ENCODE data around the gene SV2A.
"Not testable (repeated sequence)": the region's sequence is repeated elsewhere in the genome, so short reads cannot be mapped to it uniquely, and the experiment has no call there.

Gene SV2A

DNA sequence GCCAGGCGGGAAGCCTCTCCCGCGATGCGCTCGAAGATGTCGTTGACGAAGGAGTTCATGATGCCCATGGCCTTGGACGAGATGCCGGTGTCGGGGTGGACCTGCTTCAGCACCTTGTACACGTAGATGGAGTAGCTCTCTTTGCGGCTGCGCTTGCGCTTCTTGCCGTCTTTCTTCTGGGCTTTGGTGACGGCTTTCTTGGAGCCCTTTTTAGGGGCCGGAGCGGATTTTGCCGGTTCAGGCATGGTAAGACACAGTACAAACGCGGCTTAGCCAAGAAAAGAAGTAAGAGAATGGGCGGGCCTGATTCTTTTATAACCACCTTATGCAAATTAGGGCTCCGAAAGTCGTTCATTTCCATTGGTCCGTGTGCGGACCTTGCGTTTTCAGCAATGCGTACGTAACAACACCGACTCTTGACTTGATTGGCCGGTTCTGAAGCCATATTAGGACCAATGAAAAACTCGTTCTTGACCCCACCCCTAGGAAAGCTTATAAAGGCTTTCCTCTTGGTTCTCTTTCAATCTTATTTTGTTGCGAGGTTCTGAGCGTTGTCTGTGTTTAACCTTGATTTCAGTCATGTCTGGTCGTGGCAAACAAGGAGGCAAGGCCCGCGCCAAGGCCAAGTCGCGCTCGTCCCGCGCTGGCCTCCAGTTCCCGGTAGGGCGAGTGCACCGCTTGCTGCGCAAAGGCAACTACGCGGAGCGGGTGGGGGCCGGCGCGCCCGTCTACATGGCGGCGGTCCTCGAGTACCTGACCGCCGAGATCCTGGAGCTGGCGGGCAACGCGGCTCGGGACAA lies 31.0 kb downstream of the SV2A start:
- peak; percentile 99 for DNase-seq (ENCODE audit: low read depth)

DNA sequence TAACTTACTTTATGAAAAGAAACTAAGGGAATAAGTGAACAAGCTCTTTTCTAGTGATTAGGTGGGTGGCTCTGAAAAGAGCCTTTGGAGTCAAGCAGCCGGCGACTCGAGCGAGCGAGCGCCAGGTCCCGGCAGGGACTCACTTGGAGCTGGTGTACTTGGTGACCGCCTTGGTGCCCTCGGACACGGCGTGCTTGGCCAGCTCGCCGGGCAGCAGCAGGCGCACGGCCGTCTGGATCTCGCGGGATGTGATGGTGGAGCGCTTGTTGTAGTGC lies 31.6 kb downstream of the SV2A start:
- not testable (repeated sequence) for DNase-seq (ENCODE audit: low read depth)

DNA sequence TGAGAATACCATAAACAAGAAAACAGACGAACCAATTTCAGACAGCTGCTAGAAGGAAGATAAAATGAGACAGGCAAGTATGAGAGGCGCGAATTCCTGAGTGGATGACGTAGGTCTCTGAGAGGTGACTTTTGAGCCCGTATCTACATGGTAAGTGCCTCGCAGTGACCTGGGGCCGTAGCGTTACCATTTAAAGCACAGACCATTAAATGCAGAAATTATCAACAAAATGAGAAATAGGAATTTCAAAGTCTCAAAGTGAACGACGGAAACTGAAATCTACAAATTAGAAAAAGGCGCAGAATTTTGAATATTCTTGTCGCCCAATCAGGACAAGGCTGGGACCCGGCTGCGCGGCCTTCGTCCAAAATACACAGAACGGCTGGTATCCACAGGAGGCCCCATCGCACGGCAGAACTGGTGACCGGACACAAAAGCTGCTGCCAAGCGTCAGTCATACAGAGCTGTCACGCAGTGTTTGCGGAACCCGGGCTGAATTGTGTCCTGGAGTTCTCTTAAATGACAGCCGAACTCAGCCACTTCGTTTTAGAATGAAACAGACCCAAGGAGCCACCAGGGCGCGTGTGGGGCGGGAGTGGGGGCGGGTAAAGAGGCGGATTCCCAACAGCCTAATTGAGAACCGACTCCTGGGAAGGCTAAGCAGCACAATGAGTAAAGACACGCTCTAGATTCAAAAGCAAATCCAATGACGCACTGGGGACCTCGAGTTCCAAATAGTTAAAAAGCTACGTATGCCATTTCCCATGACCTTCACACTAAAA lies 32.1 kb downstream of the SV2A start:
- DNase-seq (ENCODE audit: low read depth), result peak; percentile 69

DNA sequence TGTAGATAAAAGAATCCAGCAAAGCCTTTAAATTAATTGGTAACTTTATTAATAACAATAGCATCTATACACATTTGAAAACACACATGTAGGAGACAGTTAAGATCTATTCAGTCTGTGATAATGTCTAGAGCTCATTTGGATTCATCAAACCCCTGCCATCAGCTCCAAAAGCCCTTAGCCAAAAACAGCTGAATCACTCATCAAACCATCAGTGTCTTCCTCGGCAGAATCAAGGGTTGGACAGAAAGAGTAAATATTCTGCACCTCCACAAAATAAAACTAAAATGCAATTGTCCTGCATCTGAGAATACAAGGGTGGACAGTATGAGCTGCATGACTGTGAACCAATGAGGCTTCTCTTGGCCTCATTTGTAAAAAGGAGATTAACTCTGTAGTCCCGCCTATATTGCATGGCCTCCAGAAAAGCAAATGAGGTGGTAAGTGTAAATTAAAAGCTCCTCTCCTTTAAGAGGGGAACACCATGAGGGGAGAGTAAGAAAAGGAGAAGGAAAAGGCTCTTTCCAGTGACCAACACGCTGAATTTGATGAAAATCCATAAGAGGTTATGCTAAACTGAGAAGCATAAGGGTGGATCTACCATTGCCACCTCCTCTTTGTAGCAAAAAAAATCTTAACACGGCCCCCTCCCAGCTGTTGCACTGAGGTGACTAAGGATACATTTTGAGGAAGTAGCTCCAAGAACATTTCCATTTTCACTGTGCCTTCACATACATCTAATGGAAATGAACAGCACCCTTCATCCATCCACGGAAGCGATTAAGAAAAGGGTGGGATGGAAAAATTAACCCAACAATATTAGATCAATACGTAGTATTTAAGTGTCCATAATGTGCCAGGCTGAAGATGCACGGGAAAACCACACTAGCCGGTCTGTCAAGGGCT lies 33.0 kb downstream of the SV2A start:
- DNase-seq (ENCODE audit: low read depth), result no peak

DNA sequence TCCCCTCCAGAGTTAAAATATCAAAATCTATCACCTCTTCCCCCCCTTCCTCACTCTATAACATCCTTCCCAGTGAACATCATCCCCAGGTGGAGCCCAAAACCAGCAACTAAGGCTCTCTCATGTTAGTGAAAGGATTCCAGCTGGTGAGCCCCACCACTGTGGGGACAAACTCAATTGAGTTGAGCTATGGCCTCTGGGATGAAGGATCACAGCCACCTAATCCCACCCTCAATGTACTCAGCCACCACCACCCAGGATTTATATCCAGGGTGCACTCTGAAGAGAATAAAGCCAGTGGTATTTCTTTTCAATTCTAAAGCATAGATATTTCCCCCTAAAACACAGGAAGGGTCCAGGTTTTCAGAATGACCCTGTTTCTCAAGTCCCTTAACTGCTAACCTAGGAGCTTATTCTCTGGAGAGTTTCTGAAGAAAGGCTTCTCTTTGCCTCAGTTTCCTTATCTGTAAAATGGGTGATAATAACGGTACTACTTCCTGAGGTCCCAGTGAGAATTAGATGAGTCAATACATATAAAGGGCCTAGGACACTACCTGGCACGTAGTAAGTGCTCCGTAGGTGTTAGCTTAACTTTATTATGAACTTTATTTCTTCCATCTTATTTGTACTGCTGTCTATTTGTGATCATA lies 33.9 kb downstream of the SV2A start:
- DNase-seq (ENCODE audit: low read depth), result no peak

DNA sequence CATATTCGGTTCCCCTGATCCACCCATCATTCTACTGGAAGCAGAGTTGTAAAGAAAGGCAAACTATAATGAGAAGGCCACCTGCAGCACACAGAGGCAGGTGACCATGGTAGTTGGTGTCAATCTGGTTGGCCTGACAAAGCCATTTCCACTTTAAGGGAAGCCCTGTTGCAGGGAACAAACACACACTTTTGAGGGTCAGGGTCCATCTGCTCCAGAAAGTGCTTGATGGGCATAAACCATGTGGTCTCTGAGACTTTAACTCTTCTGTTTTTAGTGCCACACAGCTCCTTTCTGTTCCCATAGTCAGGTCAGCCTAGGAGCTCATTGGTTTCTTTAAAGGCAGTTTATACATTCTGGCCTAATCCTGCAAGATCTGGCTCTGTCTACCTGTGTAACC lies 35.8 kb downstream of the SV2A start:
- no peak for DNase-seq (ENCODE audit: low read depth)

DNA sequence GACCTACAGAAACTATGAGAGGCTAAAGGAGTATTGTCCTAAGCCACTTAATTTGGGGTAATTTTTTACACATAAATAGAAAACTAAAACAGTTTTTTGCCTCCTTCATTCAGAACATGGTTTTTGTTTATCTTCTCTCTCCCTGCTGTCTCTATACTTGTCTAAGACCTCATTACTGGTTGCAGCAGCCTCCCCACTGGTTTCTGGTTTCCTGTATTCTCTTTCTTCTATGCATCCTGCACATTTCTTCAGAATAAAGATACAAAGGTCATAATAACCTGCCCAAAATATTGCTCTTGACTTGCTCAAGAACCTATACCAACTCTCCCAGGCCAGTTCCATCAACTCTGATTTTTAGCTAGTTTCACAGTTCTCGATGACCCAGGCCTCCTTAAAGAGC lies 38.1 kb downstream of the SV2A start:
- no peak for DNase-seq (ENCODE audit: low read depth)

DNA sequence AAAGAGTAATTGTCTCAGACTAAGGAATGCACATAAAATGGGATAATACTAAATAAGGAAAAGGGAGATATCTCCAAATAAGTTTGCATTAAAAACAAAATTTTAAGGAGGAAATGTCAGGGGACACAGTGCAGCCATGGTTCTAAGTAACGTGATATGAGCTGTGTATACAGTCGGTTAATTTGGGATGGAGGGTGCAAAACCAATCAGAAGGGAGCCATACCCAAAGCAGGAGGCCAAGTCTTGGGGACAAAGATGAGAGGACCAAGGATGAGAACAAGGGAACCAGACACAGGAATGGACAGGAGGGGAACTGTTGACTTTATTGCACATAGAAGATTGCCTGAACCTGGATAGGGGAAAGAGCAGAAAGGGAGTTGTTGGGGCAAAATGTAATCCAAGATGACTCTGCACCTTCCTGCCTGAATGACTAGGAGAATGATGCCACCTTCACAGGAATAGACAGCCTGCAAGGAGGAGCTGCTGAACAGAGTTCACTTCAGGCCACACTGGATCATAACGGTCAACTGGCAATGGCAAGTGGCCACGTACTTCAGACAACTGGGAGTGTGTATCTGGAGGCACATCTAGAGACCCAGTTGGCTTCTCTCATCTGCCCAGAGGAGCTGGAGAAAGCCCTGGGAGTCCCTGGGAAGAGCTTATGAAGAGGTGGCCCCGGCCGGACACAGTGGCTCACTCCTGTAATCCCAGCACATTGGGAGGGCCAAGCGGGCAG lies 40.3 kb downstream of the SV2A start:
- no peak for DNase-seq (ENCODE audit: low read depth)

DNA sequence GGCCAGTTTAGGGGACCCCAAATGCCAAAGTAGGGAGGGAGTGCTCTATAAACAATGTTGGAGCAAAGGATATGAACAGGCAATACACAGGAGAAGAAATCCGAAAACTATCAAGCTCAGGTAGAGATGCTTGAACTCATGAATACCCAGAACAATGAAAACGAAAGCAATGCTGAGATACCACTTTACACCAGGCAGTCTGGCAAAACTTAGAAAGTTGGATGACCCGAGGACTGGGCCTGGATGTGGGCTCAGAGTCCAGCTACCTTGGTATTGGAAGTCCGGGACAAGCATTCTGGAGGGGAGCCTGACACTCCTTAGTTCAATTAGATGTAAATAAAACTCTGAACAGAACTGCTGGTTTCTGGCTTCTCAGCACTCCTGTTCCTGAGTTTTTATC lies 44.6 kb downstream of the SV2A start:
- not testable (repeated sequence) for DNase-seq (ENCODE audit: low read depth)

DNA sequence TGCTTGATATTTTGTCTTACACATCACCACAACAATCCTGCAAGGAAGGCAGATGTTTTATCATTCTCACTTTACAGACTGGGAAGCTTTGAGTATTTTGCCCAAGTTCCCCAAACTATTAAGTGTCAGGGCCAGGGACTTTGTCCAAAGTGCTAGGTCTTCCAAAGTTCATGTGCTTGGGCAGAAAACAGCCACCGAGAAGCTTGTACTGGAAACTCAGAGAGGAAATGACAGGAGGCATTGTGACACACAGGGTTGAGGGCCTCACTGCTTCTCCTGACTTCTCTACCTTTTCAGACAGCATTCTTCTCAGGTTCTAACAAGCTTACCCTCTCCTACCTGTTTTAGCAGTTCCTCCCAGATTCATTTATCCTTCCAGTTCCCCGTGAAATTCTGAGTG lies 50.8 kb downstream of the SV2A start:
- DNase-seq (ENCODE audit: low read depth), result not testable (repeated sequence)

DNA sequence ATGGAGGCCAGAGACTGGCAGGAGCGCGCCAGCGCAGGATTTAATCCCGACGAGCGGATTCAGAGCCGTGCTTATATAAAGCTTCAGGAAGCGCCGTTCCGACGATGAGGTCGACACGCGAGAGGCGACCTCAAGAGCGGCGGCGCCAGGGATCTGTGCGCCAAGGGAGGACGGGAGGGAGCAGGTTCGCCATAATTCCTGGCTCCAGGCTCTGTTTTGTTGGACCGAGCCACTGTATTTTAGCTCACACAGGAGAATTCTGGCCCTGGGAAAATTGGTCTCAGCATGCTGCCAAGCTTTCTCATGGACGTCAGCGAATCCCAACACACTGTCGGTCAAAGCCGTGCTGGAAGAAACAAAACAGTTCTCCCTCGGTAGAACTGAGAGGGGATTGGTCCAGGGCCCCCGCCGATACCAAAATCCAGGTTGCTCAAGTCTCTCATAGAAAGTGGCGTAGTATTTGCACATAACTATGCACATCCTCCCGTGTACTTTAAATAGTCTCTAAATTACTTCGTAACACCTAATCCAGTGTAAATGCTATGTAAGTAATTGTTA lies 56.1 kb downstream of the SV2A start:
- not testable (repeated sequence) for DNase-seq (ENCODE audit: low read depth)

DNA sequence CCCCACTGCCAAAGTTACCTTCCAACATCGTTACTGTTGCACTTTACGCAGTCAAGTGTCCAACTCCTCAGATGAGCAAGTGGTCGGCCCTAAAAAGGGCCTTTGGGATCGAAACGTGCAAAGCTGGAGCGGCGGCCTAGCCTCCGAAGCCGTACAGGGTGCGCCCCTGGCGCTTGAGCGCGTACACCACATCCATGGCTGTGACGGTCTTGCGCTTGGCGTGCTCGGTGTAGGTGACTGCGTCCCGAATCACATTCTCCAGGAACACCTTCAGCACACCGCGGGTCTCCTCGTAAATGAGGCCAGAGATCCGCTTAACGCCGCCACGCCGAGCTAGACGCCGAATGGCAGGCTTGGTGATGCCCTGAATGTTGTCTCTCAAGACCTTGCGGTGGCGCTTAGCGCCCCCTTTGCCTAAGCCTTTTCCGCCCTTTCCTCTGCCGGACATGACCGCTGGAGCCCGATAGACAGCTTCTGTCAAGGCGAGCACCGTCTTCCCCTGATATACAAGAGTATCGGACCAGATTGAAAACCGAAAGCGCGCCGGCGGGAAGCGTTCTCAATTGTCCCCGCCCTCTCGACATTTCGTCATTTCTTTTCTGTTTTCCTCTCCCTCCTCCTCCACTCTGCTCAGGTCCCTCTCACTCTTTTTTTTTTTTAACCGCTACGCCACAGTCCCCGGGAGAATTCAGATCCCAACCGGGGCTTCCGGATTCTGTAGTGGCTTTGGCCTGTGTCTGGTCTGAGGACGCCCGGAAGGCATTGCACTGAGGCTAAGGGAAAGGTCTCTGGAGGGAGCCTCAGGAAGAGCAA lies 56.8 kb downstream of the SV2A start:
- not testable (repeated sequence) for DNase-seq (ENCODE audit: low read depth)

DNA sequence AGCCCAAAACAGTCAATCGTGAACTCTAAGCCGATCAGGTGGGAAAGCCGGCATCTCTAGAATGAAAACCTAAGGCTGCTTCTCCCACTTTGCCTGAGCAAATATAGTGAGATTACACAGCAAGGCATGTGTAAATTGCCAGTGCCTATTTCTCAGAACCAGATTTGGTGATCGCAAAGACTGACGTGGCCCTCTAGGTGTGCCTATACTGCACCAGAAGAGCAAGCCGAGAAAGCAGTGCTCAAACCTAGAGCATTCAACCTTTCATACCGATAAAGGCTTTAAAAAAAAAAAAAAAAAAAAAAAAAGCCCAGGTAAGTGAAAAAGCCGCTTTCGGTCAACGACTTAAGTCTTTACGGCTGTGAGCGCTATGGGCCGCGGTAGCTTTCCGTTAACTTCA lies 57.4 kb downstream of the SV2A start:
- DNase-seq (ENCODE audit: low read depth), result not testable (repeated sequence)

Data from GM04504 (cell line).